ENCODE results near the gene HIPK2. TPM values are rescaled to one million over a fixed set of nuclear protein-coding genes. Genes with fewer than 3 reads are reported as not detected.

Gene HIPK2
- total RNA-seq, 2 experiments from 2014 or later, result 17.3 to 17.6 TPM

- no peak for TF ChIP-seq CTCF (IDR thresholded peaks at IDR 0.05)
- CTCF ChIA-PET, result interaction anchor here (0.6 to 1.5 kb wide), 6 partner anchors 8 to 177 kb away, joined by 3 to 4 read pairs (median 3); no protein-coding TSS in a partner anchor
- intact Hi-C loops (cut with micrococcal nuclease), result no loop called here
- DNase-seq, result no peak
- Mint-ChIP-seq H3K27me3 (no peaks in the 10 kb centered on the region), H3K27ac (no peak overlapping the region), H3K4me3 (no peak overlapping the region), H3K9me3 (no peaks in the 10 kb centered on the region), H3K4me1 (ENCODE audit: low read depth) (peaks cover 26% of the 10 kb centered on the region), H3K36me3 (ENCODE audit: low read depth) (no peaks in the 10 kb centered on the region)
- no peak for ATAC-seq
- POLR2A ChIA-PET, result no interaction called here
These were observed 118.7 kb downstream of the HIPK2 start for GRCh38 chr7:139658908-139659675.

- Mint-ChIP-seq H3K4me3 (no peak overlapping the region), H3K36me3 (ENCODE audit: low read depth) (no peaks in the 10 kb centered on the region), H3K27ac (no peak overlapping the region), H3K27me3 (no peaks in the 10 kb centered on the region), H3K4me1 (ENCODE audit: low read depth) (peaks cover 24% of the 10 kb centered on the region), H3K9me3 (no peaks in the 10 kb centered on the region)
- CTCF ChIA-PET, result no interaction called here
- intact Hi-C loops (cut with micrococcal nuclease), result no loop called here
- DNase-seq (no peak), ATAC-seq (no peak)
- POLR2A ChIA-PET, result no interaction called here
- TF ChIP-seq CTCF (IDR thresholded peaks at IDR 0.05), result no peak
These were observed 119.5 kb downstream of the HIPK2 start for GRCh38 chr7:139658296-139658695.

- POLR2A ChIA-PET, result no interaction called here
- DNase-seq (no peak), ATAC-seq (no peak)
- Mint-ChIP-seq H3K27me3 (no peaks in the 10 kb centered on the region), H3K9me3 (no peaks in the 10 kb centered on the region), H3K36me3 (ENCODE audit: low read depth) (no peaks in the 10 kb centered on the region), H3K4me3 (no peak overlapping the region), H3K27ac (no peak overlapping the region), H3K4me1 (ENCODE audit: low read depth) (peaks cover 21% of the 10 kb centered on the region)
- no peak for TF ChIP-seq CTCF (IDR thresholded peaks at IDR 0.05)
- CTCF ChIA-PET, result interaction anchor here (1.2 to 1.3 kb wide), 2 partner anchors 12 to 16 kb away, joined by 3 to 4 read pairs; no protein-coding TSS in a partner anchor
- intact Hi-C loops (cut with micrococcal nuclease), result no loop called here
These were observed 120.1 kb downstream of the HIPK2 start for GRCh38 chr7:139657725-139658124.

GRCh38 chr7:139656387-139656786, 121.4 kb downstream of the HIPK2 start:
- Mint-ChIP-seq H3K27ac (no peak overlapping the region), H3K9me3 (no peaks in the 10 kb centered on the region), H3K27me3 (no peaks in the 10 kb centered on the region), H3K4me1 (ENCODE audit: low read depth) (peaks cover 17% of the 10 kb centered on the region), H3K4me3 (no peak overlapping the region), H3K36me3 (ENCODE audit: low read depth) (no peaks in the 10 kb centered on the region)
- TF ChIP-seq CTCF (IDR thresholded peaks at IDR 0.05), result no peak
- intact Hi-C loops (cut with micrococcal nuclease), result no loop called here
- ATAC-seq (no peak), DNase-seq (no peak)
- CTCF ChIA-PET, result interaction anchor here (1.2 kb wide), 1 partner anchor 14 kb away, joined by 3 read pairs; no protein-coding TSS in a partner anchor
- POLR2A ChIA-PET, result no interaction called here

GRCh38 chr7:139655305-139655704, 122.5 kb downstream of the HIPK2 start:
- no peaks in the 10 kb centered on the region for H3K9me3 Mint-ChIP-seq
- H3K36me3 Mint-ChIP-seq (ENCODE audit: low read depth), result no peaks in the 10 kb centered on the region
- H3K27me3 Mint-ChIP-seq, result no peaks in the 10 kb centered on the region
- peaks cover 21% of the 10 kb centered on the region for H3K4me1 Mint-ChIP-seq (ENCODE audit: low read depth)
- CTCF ChIA-PET, result interaction anchor here (2.2 kb wide), 1 partner anchor 9 kb away, joined by 8 read pairs; no protein-coding TSS in a partner anchor
- no peak for TF ChIP-seq CTCF (IDR thresholded peaks at IDR 0.05)
- H3K4me3 Mint-ChIP-seq, result no peak overlapping the region
- no peak for ATAC-seq
- intact Hi-C loops (cut with micrococcal nuclease), result no loop called here
- no peak overlapping the region for H3K27ac Mint-ChIP-seq
- DNase-seq, result no peak
- POLR2A ChIA-PET, result no interaction called here

Measured in activated CD8-positive, alpha-beta T cell treated with anti-CD3 and anti-CD28 coated beads for 36 hours (primary cell).